Colonic mucosa (tissue), 4 donors: ENCODE results near the gene SSX7. TPM values are rescaled to one million over a fixed set of nuclear protein-coding genes. Genes with fewer than 3 reads are reported as not detected.
"Not testable (repeated sequence)": the region's sequence is repeated elsewhere in the genome, so short reads cannot be mapped to it uniquely, and the experiment has no call there.

Source experiments
- DNase-seq: peaks from one replicate; pipeline ENCODE4 v3.0.0-alpha.2; 2020
- H3K27ac ChIP-seq: fragments of 200-600 bp; one replicate; pipeline ENCODE4 v1.8.0; 2021
- H3K27me3 ChIP-seq: fragments of 200-600 bp; one replicate; pipeline ENCODE4 v1.8.0; 2021
- H3K36me3 ChIP-seq: fragments of 200-600 bp; one replicate; pipeline ENCODE4 v1.8.0; 2021
- H3K4me1 ChIP-seq: fragments of 200-600 bp; one replicate; pipeline ENCODE4 v1.8.0; 2021; ENCODE audit warnings: mild to moderate bottlenecking
- H3K4me3 ChIP-seq: fragments of 200-600 bp; one replicate; pipeline ENCODE4 v1.8.0; 2021
- H3K9ac ChIP-seq, 2 donors: one replicate each; pipeline ENCODE4 v1.7.0; 2013; ENCODE audit warnings: control low read depth in 2 of 2, low read depth in 2 of 2, low read length in 2 of 2
- H3K9me3 ChIP-seq: fragments of 200-600 bp; one replicate; pipeline ENCODE4 v1.8.0; 2021
- CTCF ChIP-seq: fragments of 200-600 bp; IDR thresholded peaks from one replicate; pipeline ENCODE4 v1.8.0; 2022; ENCODE audit warnings: antibody characterized with exemption, mild to moderate bottlenecking
- intact Hi-C: fragments of 100-400 bp; cut with DNase I; formaldehyde crosslinking; loops from one replicate; pipeline ENCODE4 v1.14.1; 2022
- total RNA-seq, 2 donors: library from RNA; stranded (reverse); fragmentation: NEBNext Ultra II Directional in 1 of 2; extraction: Animal tissue kit (Norgen Biotek cat#: 25700) in 1 of 2; gene quantifications; one replicate each; pipeline ENCODE4 v1.2.1, GENCODE V29; 2021
- donor health status: healthy.
- donor health status: DM: no; HTN: no; CAD: no.
- donor health status: DM: no; HTN: no; CAD: no.

The SSX7 gene
- total RNA-seq: not detected

GRCh38 chrX:52654800-52655199 lies at the start of gene SSX7:
Gene SSX7 (minus strand): TSS chrX:52654900. CDS start chrX:52653472, 1,428 bp downstream.
- H3K27ac ChIP-seq, DNase-seq, H3K9me3 ChIP-seq, H3K36me3 ChIP-seq, H3K4me1 ChIP-seq, H3K4me3 ChIP-seq, intact Hi-C loops, H3K27me3 ChIP-seq, H3K9ac ChIP-seq: not testable (repeated sequence)

- H3K4me1 ChIP-seq, H3K9me3 ChIP-seq, H3K36me3 ChIP-seq, H3K27ac ChIP-seq, intact Hi-C loops, DNase-seq, H3K9ac ChIP-seq, H3K27me3 ChIP-seq, H3K4me3 ChIP-seq: not testable (repeated sequence)
Observed at GRCh38 chrX:52692034-52692433, 37.3 kb upstream of the SSX7 start.

- H3K27ac ChIP-seq, H3K4me3 ChIP-seq, H3K4me1 ChIP-seq, DNase-seq, H3K9me3 ChIP-seq, intact Hi-C loops, H3K9ac ChIP-seq, H3K27me3 ChIP-seq, H3K36me3 ChIP-seq: not testable (repeated sequence)
Observed at GRCh38 chrX:52662218-52662617, 7.5 kb upstream of the SSX7 start.

GRCh38 chrX:52655475-52655874 lies 775 bp upstream of the SSX7 start:
- H3K4me1 ChIP-seq, H3K27me3 ChIP-seq, H3K27ac ChIP-seq, intact Hi-C loops, H3K36me3 ChIP-seq, H3K9me3 ChIP-seq, H3K4me3 ChIP-seq, H3K9ac ChIP-seq, DNase-seq: not testable (repeated sequence)

- not testable (repeated sequence) for H3K4me3 ChIP-seq
Observed at GRCh38 chrX:52650676-52651075, 4.0 kb downstream of the SSX7 start.

GRCh38 chrX:52648956-52649355 lies 5.7 kb downstream of the SSX7 start:
- H3K9ac ChIP-seq, intact Hi-C loops, H3K4me3 ChIP-seq, H3K27ac ChIP-seq, H3K27me3 ChIP-seq, H3K9me3 ChIP-seq, H3K36me3 ChIP-seq, DNase-seq, H3K4me1 ChIP-seq: not testable (repeated sequence)

More at GRCh38 chrX:52650676-52651075, 4.0 kb downstream of the SSX7 start:
- H3K9ac ChIP-seq, H3K36me3 ChIP-seq, H3K27me3 ChIP-seq, H3K9me3 ChIP-seq, DNase-seq, intact Hi-C loops, H3K4me1 ChIP-seq, H3K27ac ChIP-seq: not testable (repeated sequence)

- H3K9me3 ChIP-seq, DNase-seq, H3K4me1 ChIP-seq: not testable (repeated sequence)
Observed at GRCh38 chrX:52628483-52628882, 26.2 kb downstream of the SSX7 start.

GRCh38 chrX:52620661-52621060 lies 34.0 kb downstream of the SSX7 start:
- H3K4me3 ChIP-seq, H3K4me1 ChIP-seq, H3K9ac ChIP-seq, H3K36me3 ChIP-seq, H3K27ac ChIP-seq, H3K27me3 ChIP-seq, intact Hi-C loops, H3K9me3 ChIP-seq: not testable (repeated sequence)
- DNase-seq: peak; percentile 18

More at GRCh38 chrX:52628483-52628882, 26.2 kb downstream of the SSX7 start:
- H3K27ac ChIP-seq, H3K4me3 ChIP-seq, H3K27me3 ChIP-seq, H3K36me3 ChIP-seq, intact Hi-C loops, H3K9ac ChIP-seq: not testable (repeated sequence)

GRCh38 chrX:52608961-52609360 lies 45.7 kb downstream of the SSX7 start:
- TF ChIP-seq CTCF: no peak
- Histone ChIP-seq H3K36me3 (no peaks in the 10 kb centered on the region), H3K9me3 (no peaks in the 10 kb centered on the region), H3K27ac (no peak overlapping the region), H3K4me1 (no peaks in the 10 kb centered on the region), H3K9ac (no peak overlapping the region), H3K27me3 (no peaks in the 10 kb centered on the region), H3K4me3 (no peak overlapping the region)
- DNase-seq: no peak
- intact Hi-C loops: no loop called here

GRCh38 chrX:52603151-52603550 lies 51.5 kb downstream of the SSX7 start:
- H3K9ac ChIP-seq, H3K27me3 ChIP-seq, intact Hi-C loops, H3K36me3 ChIP-seq, H3K4me3 ChIP-seq, H3K27ac ChIP-seq, DNase-seq, H3K4me1 ChIP-seq, H3K9me3 ChIP-seq: not testable (repeated sequence)
